ENCODE measurements around the gene DENND1A.

Gene DENND1A

DNA sequence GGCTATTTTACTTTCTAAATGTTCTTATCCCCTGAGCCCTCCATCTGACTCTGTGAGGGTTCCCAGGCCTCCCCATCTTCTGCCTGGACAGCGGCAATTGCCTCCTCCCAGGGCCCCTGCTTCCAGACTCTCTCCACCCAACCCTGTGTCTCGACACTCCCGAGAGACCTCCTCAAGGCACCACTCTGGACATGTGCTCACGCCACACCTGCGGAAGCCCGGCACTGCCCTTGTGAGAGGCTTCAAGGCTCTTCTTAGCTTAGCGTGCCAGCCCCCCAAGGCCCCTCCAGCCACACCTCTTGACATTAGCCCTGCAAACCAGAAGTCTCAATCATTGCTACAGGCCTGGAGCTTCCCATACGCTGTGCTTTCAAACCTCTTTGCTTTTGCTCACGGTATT lies 449.8 kb downstream of the DENND1A start:
- no peak for DNase-seq

DNA sequence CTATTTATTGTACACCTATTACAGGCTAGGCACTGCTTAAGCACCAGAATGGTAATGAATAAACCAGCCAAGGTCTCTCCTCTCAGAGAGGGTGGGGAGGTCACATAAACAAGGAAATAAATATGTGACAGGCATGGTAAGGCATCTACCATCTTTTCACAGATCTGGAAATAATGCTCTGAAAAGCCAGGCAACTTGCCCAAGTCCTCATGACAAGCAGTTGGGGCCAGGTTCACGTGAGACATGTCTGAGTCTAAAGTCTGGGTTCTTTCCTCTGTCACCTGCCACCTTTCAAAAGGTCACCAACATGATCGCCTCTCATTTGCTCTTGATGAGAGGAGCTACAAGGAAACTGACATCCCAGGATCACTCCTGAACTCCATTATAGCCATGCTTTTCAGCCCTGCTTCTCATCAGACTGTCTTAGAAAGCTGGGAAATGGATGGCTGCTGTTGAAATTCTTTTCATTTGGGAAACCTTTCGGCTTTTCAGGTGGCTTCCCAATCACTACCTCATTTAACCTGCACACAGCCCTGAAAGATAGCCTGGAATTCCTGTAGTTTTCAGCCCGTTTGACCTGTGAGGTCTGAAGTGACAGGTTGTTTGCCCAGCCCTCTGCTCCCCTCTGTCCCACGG lies 450.8 kb downstream of the DENND1A start:
- DNase-seq = no peak

DNA sequence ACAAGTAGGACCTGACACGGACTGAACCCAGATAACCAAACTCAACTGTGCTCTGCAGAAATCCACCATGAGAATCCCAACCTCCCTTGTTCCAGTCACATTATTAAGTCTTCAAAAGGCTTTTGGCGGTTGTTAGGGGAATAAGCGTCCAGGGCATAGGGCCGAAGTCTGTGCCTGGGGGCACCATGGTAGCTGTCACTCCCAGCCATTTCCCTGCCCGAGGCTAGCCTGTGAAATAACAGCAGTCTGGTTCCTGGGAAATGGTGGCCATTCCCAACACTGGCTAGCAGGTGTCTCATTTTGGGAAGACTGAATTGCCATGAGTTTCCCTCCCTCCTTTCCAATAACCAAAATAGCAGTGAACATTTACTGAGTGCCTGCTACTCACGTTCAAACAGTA lies 451.8 kb downstream of the DENND1A start:
- no peak for DNase-seq

DNA sequence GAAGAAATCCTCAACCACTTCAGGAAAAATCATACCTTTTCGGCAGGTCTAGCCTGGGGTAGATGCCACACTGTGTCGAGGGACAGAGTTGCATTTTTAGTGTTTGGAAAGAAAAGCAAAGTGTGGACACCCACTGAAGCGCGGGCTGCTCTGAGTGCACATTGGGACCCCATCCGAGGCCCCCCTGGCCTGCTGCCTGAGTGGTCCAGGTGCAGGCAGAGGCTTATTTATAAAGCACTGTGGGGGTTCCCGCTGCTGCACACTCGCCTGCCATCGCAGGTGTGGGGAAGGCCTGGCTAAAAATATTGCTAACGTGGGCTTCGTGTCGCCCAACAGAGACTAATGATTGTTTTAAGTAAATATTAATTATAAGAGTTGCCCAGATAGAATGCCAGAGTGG lies 454.5 kb downstream of the DENND1A start:
- no peak for DNase-seq

DNA sequence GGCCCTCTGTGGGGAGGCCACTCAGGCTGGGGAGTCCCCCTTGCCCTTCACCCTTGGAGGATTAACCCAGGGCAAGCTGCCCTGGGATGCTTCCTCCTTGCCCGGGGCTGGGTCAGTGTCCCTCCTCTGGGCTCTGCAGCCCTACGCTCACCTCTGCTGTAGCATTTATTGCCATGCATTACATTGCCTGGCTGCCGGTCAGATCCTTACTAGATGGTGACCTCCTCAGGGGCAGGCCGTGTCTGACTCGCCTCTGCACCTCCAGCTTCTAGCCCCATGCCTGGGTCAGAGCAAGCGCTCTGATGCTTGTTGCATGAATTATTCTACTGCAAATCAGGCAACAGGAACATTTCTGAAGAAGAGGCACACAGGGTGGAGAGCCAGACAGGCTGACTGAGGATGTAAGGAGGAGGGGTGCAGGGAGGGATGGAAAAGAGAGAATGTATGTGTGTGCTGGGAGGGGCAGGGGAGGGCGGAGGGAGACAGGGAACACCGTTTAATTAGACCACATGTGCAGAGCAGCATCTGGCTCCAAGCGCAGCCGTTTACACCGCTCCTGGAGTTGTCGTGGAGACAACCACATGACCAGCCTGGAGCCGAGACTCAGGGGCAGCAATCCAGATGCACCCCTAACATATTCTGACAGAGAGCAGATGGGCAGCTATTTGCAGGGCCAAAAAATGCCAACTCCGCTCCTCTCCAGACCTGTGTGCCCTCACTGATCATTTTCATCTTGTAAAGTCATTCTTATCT lies 456.9 kb downstream of the DENND1A start:
- no peak for DNase-seq

DNA sequence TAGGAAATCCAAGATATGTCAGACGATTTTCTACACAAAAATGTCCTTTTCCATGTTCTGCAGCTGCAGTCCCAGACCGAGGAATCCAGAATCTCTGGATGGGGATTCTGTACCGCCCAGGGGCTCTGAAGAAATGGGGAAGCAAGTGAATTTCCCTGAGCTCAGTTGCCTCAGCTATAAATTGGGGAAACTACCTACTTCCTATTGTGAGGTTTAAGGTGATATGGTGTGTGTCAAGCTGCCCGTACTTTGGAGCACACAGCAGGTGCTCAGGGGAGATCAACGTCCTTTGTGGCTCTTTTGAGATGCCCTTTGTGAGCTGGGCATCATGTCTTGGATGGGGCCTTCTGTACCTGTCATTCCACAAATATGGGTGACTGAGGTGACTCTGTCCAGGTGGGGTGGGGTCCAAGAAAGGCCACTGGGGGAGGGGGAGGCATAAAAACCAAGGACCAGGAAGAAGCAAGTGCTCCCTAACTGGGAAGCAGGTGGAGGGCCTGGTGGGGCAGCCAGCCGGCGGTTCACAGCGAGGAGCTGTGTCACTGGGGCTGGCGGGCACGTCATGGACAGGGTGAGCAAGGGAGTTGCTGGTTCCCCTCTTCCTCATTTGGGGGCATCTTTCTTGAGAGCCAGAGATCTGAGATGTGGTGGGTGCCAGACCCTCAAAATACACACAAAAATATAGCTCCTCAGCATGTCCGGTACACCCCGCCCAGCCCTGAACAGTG lies 457.9 kb downstream of the DENND1A start:
- no peak for DNase-seq

DNA sequence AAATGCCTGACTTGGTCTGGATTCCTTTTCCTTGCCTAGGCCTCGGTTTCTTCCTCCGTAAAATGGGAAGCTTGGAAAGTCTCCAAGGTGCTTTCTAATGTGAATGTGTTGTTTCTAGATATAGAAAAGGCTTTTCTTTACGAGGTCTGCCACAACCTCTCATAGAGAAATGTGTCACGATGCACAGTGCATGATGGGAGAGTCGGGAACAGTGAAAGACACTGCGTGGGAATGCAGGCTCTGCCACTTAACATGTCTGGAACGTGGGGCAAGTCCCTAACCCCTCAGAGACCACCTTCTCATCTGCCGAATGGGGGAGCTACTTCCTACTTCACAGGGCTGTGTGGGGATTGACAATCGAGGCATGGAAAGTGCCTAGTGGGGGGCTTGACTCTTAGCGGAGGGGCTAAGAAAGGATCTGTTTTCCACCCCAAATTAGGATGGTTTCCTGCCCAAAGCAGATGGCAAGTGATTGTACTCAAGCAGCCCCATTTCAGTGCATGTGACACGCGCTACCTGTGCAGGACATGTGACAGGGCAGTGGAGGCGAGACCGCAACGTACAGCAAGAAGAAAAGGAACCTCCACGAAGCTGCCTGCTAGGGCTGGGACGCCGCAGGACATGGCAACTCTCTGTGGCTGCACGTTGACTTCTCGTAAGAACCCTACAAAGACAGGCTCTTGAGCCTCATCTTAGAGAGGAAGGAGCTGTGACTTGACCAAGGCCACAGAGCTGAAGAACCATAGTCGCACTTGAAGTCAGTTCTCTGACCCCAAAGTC lies 458.7 kb downstream of the DENND1A start:
- DNase-seq = no peak

DNA sequence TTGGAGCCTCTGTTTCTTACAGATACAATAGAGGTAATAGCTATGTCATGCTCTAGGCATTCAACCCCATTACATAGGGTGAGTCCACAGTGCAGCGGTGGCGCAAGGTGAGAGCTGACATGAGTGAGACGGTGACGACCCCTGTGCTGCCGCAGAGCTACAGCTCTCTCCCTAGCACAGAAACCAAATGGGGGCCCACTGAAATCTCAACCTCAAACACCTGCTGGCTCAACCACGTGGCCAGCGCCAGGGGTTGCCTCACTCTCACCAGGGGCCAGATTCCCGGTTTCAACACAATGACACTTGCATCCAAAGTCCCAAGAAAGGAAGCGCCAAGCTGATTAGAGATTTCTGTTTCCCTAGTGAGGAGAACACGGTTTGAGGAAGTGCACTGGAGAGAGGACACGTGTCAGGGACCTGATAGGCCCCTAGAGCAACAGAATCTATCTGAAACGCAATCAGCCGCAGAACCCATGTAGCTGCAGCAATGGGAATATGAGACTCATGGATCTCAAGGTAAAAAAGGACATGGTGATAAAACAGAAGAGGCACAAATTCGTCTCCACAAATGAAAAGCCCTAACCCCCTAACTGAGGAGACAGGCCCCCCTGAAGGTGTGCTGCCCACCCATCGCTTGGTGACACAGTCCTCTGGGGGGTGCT lies 459.7 kb downstream of the DENND1A start:
- DNase-seq = no peak

DNA sequence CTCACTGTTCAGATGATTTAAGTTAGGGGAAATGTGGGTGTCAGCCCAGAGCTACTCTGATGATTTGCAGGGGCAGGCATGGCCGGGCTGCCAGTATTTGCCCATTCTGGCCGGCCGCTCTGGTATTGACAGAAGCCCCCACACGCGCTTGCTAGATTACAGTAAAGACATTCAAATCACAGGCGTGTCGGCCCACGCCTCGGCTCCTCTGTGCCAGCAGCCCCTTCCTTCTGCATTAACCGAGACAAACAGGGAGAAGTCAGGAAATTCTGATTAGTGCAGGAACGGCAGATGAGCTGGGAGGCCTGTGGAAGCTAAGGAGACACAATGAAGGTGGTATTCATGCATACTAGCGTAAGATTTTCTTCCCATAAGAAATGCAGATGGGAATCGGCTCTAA lies 460.6 kb downstream of the DENND1A start:
- no peak for DNase-seq

DNA sequence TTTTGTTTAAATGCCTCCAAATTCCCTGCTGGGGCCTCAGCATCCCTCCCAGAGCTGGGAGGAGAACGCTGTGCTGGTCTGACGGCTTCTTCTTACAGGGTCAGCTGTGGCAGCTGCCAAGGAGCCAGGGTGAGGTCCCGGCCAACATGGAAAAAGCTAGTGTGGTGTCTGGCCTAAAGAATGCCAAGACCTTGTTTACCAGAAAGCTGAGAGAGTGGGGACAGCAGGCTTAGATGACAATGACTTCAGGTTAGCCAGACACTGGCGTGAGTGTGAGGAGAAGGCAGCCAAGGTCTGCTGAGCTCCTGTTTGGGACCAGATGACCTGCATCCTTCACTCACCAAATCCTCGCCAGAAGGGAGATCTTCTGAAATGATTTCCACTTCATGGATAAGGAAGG lies 461.4 kb downstream of the DENND1A start:
- DNase-seq = no peak

DNA sequence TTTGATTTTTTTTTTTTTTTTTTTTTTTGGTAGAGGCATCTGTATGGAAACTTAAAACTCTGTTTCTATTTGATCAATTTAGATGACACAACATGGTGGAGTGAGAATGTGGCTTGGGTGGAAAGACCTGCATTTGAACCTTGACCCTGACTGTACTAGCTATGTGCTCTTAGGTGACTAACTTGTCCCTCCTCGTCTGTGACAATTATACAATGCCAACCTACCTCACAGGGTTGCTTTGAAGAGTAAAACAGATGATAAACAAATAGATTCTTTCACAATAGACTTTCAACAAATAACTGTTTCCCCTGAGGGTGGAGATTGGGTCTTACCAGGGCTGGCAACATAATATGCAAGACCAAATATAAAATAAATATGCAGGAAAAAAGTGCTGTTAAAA lies 464.6 kb downstream of the DENND1A start:
- no peak for DNase-seq

DNA sequence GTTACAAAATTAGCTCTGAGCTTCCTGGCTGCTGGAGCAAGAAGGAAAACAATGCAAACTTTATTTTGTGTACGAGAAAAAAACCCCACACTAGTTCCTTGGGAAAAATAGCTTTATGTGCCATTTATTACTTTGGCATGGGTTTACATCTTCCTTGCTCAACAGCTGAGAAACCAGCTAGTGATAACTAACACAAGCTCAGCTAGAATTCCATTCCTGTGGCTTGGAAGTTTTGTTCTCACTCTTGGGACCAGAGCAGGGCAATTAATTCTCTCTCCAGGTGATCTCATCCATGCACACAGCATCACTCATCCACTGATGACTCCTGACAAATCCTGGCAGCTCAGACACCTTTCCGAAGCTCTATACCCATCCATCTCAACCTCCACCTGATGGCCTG lies 469.8 kb downstream of the DENND1A start:
- no peak for DNase-seq

DNA sequence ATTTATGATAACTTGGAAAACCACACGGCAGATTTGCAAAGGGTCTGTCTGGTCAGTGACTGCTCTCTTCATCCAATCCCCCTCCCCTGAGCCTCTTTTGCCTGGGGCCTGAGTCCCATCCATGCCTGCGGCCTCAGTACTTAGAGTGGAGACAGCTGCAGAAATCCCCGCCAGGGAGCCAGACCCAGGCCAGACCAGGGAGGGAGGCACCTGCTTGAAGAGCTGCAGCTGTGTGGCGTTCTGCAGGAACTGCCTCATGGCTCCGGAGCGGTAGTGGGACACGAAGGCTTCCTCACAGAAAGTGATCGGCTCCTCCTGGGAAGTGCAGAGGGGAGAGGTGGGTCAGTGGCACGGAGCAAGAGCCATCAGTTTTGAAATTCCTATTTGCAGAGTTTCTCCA lies 472.3 kb downstream of the DENND1A start:
- DNase-seq = no peak

DNA sequence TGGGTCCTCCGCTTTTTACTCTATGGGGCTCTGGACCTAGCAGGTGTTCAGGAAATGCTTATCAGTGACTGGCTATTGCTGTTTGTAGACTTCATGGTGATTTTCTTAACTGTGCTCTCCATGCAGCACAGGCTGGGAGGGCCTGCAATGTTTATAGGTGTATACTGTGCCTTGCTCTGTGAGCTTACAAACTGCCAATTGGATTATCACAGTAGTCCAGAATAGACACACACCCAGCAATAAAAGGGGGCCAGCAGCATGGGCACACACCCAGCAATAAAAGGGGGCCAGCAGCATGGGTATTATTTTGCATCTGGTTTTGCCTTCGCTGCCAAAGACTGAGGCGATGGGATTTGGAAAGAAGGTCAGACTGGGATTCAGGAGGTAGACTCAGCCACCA lies 473.9 kb downstream of the DENND1A start:
- DNase-seq = no peak

DNA sequence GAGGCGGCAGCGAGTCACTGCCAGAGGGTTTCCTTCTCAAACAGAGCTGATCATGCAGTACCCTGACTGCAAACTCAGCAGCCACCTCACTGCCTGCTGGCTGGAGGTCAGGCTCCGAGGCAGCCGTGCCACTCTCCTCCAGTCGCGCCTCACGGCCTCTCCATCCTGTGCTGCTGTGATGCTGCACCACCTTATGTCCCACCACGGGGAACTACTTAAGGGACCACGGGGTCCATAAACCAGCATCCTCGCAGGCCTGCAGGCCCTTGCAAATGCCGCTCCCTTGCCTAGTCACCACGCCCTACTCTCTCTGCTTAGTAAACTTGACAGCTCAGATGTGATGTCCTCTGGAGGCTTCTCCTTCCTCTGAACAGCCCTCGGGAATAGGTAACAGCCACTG lies 474.7 kb downstream of the DENND1A start:
- no peak for DNase-seq

DNA sequence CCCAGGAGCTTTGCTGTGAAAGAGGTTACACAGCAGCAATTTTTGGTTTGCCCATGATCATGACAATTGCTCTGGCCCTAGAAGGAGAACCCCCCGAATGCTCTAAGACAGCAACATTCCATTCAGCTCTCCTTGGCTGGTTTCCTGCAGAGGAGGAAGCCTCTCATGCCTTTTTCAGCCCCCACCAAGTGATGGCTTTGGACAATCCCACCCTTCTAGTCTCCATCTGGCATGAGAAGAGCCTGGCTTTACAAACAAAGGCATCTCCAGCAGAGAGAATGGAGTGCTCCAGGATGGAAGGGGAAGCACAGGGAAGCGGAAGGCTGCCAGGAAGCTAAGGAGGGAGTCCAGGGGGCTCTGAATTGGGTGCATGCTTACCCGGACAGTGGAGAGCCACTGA lies 475.6 kb downstream of the DENND1A start:
- DNase-seq = no peak

DNA sequence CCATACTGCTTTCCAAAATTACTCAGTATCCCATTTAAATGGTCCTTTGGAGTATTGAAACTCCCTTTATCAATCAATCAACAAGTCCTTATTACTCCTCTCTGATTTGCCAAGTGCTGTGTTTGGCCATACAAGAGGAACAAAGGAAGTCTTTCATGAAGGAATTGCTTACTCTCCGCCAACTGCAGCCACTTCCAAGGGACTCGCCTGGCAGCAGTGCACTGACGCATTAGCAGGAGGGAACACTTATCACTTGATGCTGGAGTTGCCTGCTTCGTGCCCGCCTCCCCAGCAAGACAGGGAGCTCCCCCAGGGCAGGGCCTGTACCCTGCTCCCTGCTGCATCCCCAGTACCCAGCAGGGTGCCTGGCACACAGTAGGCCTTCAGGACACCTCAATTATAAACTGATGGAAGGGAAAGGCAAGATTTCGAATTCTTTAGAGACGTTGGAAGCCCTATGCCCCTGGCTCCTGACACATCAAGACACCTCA lies 476.1 kb downstream of the DENND1A start:
- no peak for DNase-seq

DNA sequence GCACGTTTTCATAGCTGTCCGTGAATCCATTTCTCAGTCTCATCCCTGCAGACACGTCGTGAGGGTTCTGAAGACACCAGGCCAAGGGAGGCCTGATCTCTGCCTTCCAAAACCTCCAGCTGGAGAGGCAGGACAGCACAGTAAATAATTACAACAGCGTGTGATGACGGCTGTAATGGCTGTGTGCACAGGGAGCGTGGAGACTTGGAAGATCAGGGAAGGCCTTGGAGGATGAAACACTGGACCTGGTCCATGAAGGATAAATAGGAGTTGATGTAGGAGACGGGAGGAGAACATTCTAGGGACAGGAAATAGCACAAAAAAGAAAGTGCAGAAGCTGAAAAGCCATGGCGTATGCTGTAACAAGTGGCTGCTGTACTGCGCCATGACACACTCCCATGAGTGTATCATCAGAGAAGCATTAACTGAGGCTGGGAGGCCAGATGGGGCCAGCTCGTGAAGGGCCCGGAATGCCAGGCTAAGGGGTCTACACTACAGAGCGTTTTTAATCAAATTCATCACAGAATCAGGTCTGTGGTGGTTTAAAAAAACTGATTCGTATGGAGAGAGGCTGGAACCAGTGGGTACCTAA lies 476.8 kb downstream of the DENND1A start:
- no peak for DNase-seq

DNA sequence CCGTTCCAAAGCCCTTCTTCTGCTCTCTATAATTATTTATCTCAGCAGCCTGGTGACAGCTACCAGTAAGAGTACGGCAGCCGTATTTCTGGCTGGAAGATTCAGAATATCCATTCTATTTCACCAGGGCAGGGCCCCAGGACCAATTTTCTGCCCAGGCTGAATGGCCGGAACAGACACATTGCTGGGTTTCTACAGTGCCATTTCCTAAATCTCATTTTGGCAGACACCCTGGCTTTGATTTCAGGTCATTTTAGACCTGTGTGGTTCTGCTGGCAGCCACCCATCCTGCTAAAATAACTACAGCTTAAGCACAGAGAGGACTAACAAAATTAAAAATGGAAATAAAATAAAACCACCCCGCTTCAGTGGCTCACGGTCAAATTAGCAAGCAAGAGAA lies 478.9 kb downstream of the DENND1A start:
- no peak for DNase-seq

DNA sequence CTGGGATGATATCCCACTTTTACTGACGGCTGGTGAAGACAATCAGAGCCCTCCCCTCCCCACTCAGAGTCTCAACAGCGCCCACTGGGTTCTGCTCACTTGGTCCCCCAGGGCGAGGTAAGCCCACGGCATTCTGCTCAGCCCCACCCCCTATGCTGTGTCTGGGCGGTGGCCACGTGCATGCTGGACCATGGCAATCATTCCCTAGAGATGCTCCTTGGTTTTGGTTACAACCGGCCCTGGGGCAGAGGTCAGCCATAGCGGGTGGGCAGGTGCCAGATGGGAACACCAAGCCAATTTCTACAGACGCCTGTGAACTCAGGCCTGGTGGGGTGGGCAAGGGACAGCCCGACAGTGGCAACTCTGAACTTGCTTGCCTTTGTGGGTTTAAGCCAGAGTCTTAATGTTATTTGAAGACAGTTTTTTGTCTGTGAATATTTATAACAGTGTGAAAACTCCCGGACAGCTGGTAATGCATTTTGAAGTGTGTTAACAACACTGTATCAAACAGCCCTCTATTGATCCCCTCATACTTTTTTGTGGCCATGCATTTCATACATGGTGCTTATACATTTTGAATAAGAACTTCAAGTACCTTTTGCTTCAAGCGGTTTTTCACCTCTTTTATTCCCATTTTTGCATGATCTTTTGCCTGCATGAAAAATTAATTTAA lies 479.7 kb downstream of the DENND1A start:
- no peak for DNase-seq

DNA sequence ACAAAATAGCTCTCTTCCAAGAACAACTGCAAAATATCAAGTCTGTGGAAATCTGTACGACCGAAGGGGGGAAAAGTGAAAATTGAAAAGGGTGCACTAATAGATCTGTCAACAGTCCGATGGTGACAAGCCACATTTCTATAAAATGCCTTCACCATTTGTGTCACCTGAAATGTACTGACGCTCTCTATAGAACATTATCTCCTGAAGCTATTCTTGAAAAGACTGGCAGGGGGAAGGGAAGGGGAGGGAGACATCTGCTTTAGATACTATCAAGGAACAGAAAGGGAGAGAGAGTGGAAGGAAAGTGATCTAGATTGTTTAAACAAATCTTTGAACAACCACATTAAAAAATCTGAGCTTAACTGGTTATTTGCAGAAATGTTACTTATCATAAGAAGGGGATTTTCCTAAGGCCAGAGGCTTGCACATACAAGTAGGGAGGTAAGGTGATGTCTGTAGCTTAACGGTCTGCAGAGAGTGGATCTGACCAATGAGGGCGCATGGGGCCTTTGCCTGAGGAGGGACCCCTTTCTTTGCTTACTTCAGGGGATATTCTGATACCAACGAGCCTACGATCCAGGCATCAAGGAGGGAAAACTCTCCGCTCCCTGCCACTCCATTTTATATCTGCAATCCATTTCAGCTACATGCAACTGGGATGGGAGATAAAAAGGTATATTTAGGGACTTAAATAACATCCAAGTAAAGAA lies 481.8 kb downstream of the DENND1A start:
- no peak for DNase-seq
